HepG2 (cell line): ENCODE results near the gene PNKD. TPM values are rescaled to one million over a fixed set of nuclear protein-coding genes. Genes with fewer than 3 reads are reported as not detected.

Experiments used
- AGO2 ChIP-seq: fragments of 200-400 bp; formaldehyde crosslinking; optimal IDR thresholded peaks from 2 replicates; pipeline ENCODE3; 2017; ENCODE audit warnings: mild to moderate bottlenecking, low read depth, low read length, moderate library complexity
- HMGXB4 ChIP-seq, 2 experiments: sonication (generic) in 1 of 2; formaldehyde crosslinking in 1 of 2; IDR thresholded peaks; 2 replicates each; pipeline versions ENCODE4 v1.4.0 to v1.6.1; 2018 to 2020; ENCODE audit warnings: missing genetic modification reagents in 2 of 2, borderline replicate concordance in 1 of 2, low read depth in 1 of 2, mild to moderate bottlenecking in 1 of 2, missing biosample characterization in 1 of 2
- KDM2A ChIP-seq: sonication (generic); formaldehyde crosslinking; IDR thresholded peaks from 2 replicates; pipeline ENCODE4 v1.4.0; 2020; ENCODE audit warnings: low read depth, missing genetic modification reagents, borderline replicate concordance
- NR2F6 ChIP-seq, 2 experiments: IDR thresholded peaks; 2 replicates each; pipeline ENCODE4 v1.6.1; 2016; ENCODE audit warnings: antibody characterized with exemption in 1 of 2, mild to moderate bottlenecking in 1 of 2
- PBX3 ChIP-seq: sonication (generic); formaldehyde crosslinking; IDR thresholded peaks from 2 replicates; pipeline ENCODE4 v1.8.1; 2023; ENCODE audit warnings: missing genetic modification reagents, inconsistent platforms, borderline replicate concordance
- PRDM10 ChIP-seq: sonication (generic); formaldehyde crosslinking; IDR thresholded peaks from 2 replicates; pipeline ENCODE4 v1.4.0; 2020; ENCODE audit warnings: low read depth, missing genetic modification reagents
- RARA ChIP-seq: IDR thresholded peaks from 2 replicates; pipeline ENCODE4 v1.6.1; 2016; ENCODE audit warnings: missing genetic modification reagents, missing compliant biosample characterization
- RXRB ChIP-seq: IDR thresholded peaks from 2 replicates; pipeline ENCODE4 v1.6.1; 2016; ENCODE audit warnings: borderline replicate concordance, missing genetic modification reagents, missing compliant biosample characterization
- TFDP2 ChIP-seq: sonication (generic); formaldehyde crosslinking; IDR thresholded peaks from 2 replicates; pipeline ENCODE4 v1.4.0; 2020; ENCODE audit warnings: missing genetic modification reagents
- ZBTB33 ChIP-seq: sonication (generic); formaldehyde crosslinking; IDR thresholded peaks from 2 replicates; pipeline ENCODE4 v1.4.0; 2020; ENCODE audit warnings: missing genetic modification reagents
- ZNF264 ChIP-seq: sonication (generic); formaldehyde crosslinking; IDR thresholded peaks from 2 replicates; pipeline ENCODE4 v1.4.0; 2020; ENCODE audit warnings: missing genetic modification reagents
- ZNF552 ChIP-seq: sonication (generic); formaldehyde crosslinking; IDR thresholded peaks from 2 replicates; pipeline ENCODE4 v1.9.0; 2022; ENCODE audit warnings: missing genetic modification reagents, mild to moderate bottlenecking, borderline replicate concordance
- ZNF839 ChIP-seq: sonication (generic); formaldehyde crosslinking; IDR thresholded peaks from 2 replicates; pipeline ENCODE4 v1.4.0; 2020; ENCODE audit warnings: missing genetic modification reagents, mild to moderate bottlenecking, borderline replicate concordance
- polyA plus RNA-seq, 8 experiments: library from polyadenylated mRNA; depleted of rRNA in 3 of 8; stranded (reverse) in 7 of 8; unstranded in 1 of 8; fragments of >200 nt; fragmentation: Illumina TruSeq in 4 of 8; extraction: Trizol in 4 of 8; gene quantifications; 2 replicates each; pipeline versions ENCODE4 v1.2.1 to v1.2.3, GENCODE V29; 2011 to 2016; ENCODE audit warnings: low read depth in 4 of 8, missing spikeins in 1 of 8, mixed read lengths in 1 of 8; ENCODE audit not compliant: insufficient read depth in 1 of 8
- total RNA-seq, 5 experiments: library from RNA; depleted of rRNA; stranded (reverse); fragments of >200 nt; fragmentation: Illumina TruSeq; extraction: Trizol; gene quantifications; 2 replicates each; pipeline ENCODE4 v1.2.3, GENCODE V29; 2016; ENCODE audit warnings: low read depth in 1 of 5

The PNKD gene
- total and polyA plus RNA-seq, 2 of the 13 experiments (the other 11 are each of a cell fraction or from before 2014, with no cell fraction given): 55.9 to 80.4 TPM

- TF ChIP-seq ZNF264 (CRISPR knock-in tag): peak; percentile 45; the same call in 1 of the 2 replicates
- TF ChIP-seq RARA (CRISPR knock-in tag): no peak
- TF ChIP-seq KDM2A (CRISPR knock-in tag): peak; percentile 86
- peak; percentile 98; the same call in 1 of the 2 replicates for TF ChIP-seq PBX3 (CRISPR knock-in tag)
- no peak for TF ChIP-seq ZBTB33 (CRISPR knock-in tag)
- 0 out of 2 replicates have a peak, but pooled peaks have one; percentile 30 for TF ChIP-seq NR2F6 (IDR thresholded peaks at IDR 0.05)
- peak; percentile 6; the same call in 1 of the 2 replicates for TF ChIP-seq NR2F6 (CRISPR knock-in tag; IDR thresholded peaks at IDR 0.05)
- peak; percentile 95 for TF ChIP-seq TFDP2 (CRISPR knock-in tag)
- no peak; the same call in 1 of the 2 replicates for TF ChIP-seq RXRB (CRISPR knock-in tag)
- TF ChIP-seq AGO2: peak; percentile 64
- peak; percentile 13 to 86; a peak in 3 of 4 replicates for TF ChIP-seq HMGXB4 (CRISPR knock-in tag; IDR thresholded peaks at IDR 0.05; ENCODE audit: borderline replicate concordance in 1 of 2, low read depth in 1 of 2)
- TF ChIP-seq ZNF552 (CRISPR knock-in tag): peak; percentile 92; the same call in 1 of the 2 replicates
- 0 out of 2 replicates have a peak, but pooled peaks have one; percentile 45 for TF ChIP-seq ZNF839 (CRISPR knock-in tag)
- peak; percentile 73; the same call in 1 of the 2 replicates for TF ChIP-seq PRDM10 (CRISPR knock-in tag)
Observed at GRCh38 chr2:218269900-218270720, at the start of gene PNKD, which contains the start of gene AAMP (continued).
